ENCODE measurements around the gene XXYLT1. TPM values are rescaled to one million over a fixed set of nuclear protein-coding genes. Genes with fewer than 3 reads are reported as not detected.

The XXYLT1 gene
- total RNA-seq, 1 donor from 2014 or later: 16.4 TPM

DNA sequence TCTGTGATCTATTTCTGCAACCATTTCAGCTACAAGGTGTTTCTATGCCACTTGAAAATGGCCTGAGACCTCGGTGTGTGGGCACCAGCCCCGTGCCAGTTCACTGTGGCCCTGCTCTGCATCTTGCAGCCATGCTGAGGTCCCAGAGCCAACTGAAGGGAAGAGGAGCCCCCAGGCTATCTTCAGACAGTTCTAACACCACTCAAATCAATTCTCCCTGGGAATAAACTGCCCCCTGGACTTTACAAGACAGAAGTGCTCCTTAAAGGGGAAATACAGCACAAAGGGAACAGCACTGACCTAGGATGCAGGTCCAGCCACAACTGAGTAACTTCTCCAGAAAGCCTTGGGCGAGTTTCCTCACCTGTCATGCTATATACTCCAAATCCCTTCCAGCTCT lies 3.9 kb downstream of the XXYLT1 start:
- no peak overlapping the region for H3K4me3 ChIP-seq (ENCODE audit: low read depth, low read length)
- TF ChIP-seq, protein P1, sequence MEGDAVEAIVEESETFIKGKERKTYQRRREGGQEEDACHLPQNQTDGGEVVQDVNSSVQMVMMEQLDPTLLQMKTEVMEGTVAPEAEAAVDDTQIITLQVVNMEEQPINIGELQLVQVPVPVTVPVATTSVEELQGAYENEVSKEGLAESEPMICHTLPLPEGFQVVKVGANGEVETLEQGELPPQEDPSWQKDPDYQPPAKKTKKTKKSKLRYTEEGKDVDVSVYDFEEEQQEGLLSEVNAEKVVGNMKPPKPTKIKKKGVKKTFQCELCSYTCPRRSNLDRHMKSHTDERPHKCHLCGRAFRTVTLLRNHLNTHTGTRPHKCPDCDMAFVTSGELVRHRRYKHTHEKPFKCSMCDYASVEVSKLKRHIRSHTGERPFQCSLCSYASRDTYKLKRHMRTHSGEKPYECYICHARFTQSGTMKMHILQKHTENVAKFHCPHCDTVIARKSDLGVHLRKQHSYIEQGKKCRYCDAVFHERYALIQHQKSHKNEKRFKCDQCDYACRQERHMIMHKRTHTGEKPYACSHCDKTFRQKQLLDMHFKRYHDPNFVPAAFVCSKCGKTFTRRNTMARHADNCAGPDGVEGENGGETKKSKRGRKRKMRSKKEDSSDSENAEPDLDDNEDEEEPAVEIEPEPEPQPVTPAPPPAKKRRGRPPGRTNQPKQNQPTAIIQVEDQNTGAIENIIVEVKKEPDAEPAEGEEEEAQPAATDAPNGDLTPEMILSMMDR (conservative IDR thresholded peaks at IDR 0.05; ENCODE audit: low read depth, low read length): no peak
- DNase-seq (ENCODE audit: low read depth): no peak

DNA sequence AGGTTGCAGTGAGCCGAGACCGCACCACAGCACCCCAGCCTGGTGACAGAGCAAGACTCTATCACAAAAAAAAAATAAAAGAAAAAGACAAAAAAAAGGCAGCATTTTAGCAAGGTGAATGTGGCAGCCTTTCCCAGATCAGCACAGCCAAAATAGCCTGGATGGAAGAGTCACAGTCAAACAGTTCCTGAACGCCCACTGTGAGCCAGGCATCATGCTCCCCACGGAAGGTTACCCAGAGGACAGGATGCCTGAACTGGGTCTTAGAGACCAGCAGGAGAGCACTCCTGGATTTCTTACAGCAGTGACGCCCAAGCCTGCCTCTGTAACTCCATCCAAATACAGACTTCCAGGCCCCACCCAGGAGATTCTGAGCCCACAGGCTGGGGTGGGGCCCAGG lies 4.5 kb downstream of the XXYLT1 start:
- DNase-seq (ENCODE audit: low read depth): no peak
- H3K4me3 ChIP-seq (ENCODE audit: low read depth, low read length): no peak overlapping the region
- TF ChIP-seq, protein P1 (conservative IDR thresholded peaks at IDR 0.05; ENCODE audit: low read depth, low read length): no peak

DNA sequence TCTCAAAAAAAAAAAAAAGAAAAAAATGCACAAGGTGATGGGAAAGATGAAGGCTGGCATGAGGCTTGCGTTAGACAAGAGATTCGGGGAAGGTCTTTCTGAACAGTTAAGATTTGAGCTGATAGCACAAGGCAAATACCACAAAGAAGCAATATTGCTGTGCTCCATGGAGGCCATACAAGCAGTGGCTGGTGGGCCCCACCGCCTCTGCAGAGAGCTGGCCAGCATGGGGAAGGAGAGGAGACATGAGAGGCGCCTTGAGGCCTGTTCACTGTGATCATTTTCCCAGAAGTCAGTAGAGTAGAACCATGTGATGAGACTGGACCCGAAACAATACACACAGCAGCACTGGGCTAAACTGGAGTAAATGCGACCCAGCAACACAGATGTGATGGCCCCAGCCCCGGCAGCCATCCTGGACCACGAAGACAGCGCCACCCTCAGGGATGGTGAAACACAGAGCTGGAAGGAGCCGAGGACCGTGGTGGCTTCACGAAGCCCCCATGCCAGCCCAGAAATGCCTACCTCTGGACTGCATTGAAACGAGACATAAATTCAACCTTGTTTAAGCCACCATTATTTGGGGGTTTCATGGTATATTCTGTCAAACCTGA lies 5.5 kb downstream of the XXYLT1 start:
- no peak overlapping the region for H3K4me3 ChIP-seq (ENCODE audit: low read depth, low read length)
- TF ChIP-seq, protein P1 (conservative IDR thresholded peaks at IDR 0.05; ENCODE audit: low read depth, low read length): no peak
- no peak for DNase-seq (ENCODE audit: low read depth)

GRCh38 chr3:195263925-195264600 lies 6.9 kb downstream of the XXYLT1 start:
- H3K4me3 ChIP-seq (ENCODE audit: low read depth, low read length): no peak overlapping the region
- DNase-seq (ENCODE audit: low read depth): no peak
- TF ChIP-seq, protein P1 (conservative IDR thresholded peaks at IDR 0.05; ENCODE audit: low read depth, low read length): no peak

DNA sequence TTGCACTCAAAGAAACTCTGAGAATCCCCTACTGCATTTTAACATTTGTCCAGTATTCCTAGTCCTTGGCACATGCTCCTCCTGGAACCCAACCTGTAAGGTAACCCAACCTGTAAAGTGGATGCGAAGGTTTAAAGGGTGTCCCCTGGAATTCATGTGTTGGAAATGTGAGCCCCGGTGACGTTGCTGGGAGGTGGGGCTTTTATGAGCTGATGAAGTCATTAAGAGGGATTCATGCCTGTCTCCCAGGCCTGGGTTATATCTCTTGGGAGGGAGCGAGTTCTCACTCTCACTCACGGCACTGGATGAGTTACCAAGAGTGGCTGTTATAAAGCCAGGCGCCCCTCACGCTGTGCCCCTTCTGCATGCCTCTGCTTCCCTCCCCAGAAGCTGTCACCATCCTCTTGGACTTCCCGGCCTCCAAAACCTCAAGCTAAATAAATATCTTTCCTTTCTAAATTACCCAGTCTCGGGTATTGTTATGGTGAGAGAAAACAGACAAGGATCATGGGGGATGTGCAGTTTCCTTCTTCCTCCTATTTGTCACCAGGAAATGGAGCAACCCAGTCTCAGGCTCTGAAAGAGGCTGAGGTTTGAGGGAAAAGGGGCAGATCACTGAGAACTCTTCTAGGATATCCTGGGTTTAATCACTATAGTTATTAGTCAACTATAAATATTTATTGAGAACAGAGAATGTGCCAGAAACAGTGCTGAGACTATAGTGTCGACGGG lies 7.6 kb downstream of the XXYLT1 start:
- H3K4me3 ChIP-seq (ENCODE audit: low read depth, low read length): no peak overlapping the region
- no peak for DNase-seq (ENCODE audit: low read depth)
- TF ChIP-seq, protein P1 (conservative IDR thresholded peaks at IDR 0.05; ENCODE audit: low read depth, low read length): no peak

- TF ChIP-seq, protein P1 (conservative IDR thresholded peaks at IDR 0.05; ENCODE audit: low read depth, low read length): no peak
- no peak overlapping the region for H3K4me3 ChIP-seq (ENCODE audit: low read depth, low read length)
- no peak for DNase-seq (ENCODE audit: low read depth)
Observed at GRCh38 chr3:195261925-195262324, 9.0 kb downstream of the XXYLT1 start.

Measured in epithelial cell of proximal tubule (primary cell).